T-cell (primary cell): ENCODE results near the gene SRRM2. TPM values are rescaled to one million over a fixed set of nuclear protein-coding genes. Genes with fewer than 3 reads are reported as not detected.

ENCODE experiments used
- ATAC-seq, 4 experiments: fragments of 200-7000 bp in 3 of 4; fragments of 150-1000 bp in 1 of 4; cut with Tn5 transposase; replicated peaks in 1 of 4; 1 replicate in 3 of 4; 2 replicates in 1 of 4; pipeline ENCODE4 v1.10.0; 2021; ENCODE audit warnings: moderate library complexity in 3 of 4, mild to moderate bottlenecking in 2 of 4, moderate number of reproducible peaks in 1 of 4
- CTCF ChIA-PET, 2 donors: fragments of 300-600 bp; sonication (Branson Sonifier 250); formaldehyde crosslinking; loops; one replicate each; lab custom pipeline; 2022; ENCODE audit warnings: antibody characterized with exemption in 2 of 2; lab: Charles Lee
- POLR2A ChIA-PET, 2 donors: fragments of 300-600 bp; sonication (Branson Sonifier 250); formaldehyde crosslinking; loops; one replicate each; lab custom pipeline; 2022; ENCODE audit warnings: antibody characterized with exemption in 2 of 2; lab: Charles Lee
- DNase-seq, 35 experiments: peaks; one replicate each; pipeline versions ENCODE4 v3.0.0 to v3.0.0-alpha.2; 2013 to 2023
- H3K27ac ChIP-seq: one replicate; pipeline ENCODE4 v1.5.1; 2013; ENCODE audit warnings: low read length
- H3K27me3 ChIP-seq, 2 experiments: replicated peaks in 1 of 2; 1 replicate in 1 of 2; 2 replicates in 1 of 2; pipeline versions ENCODE4 v1.6.1 to v1.7.0; 2013; ENCODE audit warnings: low read length in 1 of 2, mixed read lengths in 1 of 2; ENCODE audit not compliant: control insufficient read depth in 2 of 2, insufficient read depth in 2 of 2; ENCODE audit errors: extremely low read depth in 1 of 2
- H3K36me3 ChIP-seq, 2 donors: 1 replicate in 1 of 2; 2 replicates in 1 of 2; pipeline versions ENCODE4 v1.6.1 to v1.7.0; 2013; ENCODE audit warnings: low read length in 1 of 2; ENCODE audit not compliant: control insufficient read depth in 2 of 2, insufficient read depth in 1 of 2; ENCODE audit errors: extremely low read depth in 1 of 2
- H3K4me1 ChIP-seq, 2 experiments: 1 replicate in 1 of 2; 2 replicates in 1 of 2; pipeline versions ENCODE4 v1.6.1 to v1.7.0; 2013; ENCODE audit warnings: low read length in 2 of 2, mixed read lengths in 1 of 2; ENCODE audit not compliant: insufficient read depth in 2 of 2, control insufficient read depth in 1 of 2; ENCODE audit errors: extremely low read depth in 1 of 2
- H3K4me3 ChIP-seq, 2 donors: 1 replicate in 1 of 2; 2 replicates in 1 of 2; pipeline versions ENCODE4 v1.5.1 to v1.7.0; 2013; ENCODE audit warnings: mild to moderate bottlenecking in 2 of 2, low read length in 1 of 2, moderate library complexity in 1 of 2; ENCODE audit not compliant: control insufficient read depth in 1 of 2; ENCODE audit errors: extremely low read depth in 1 of 2
- H3K9me3 ChIP-seq: 2 replicates; pipeline ENCODE4 v1.7.0; 2013
- H3K27ac Mint-ChIP-seq, 2 donors: one replicate each; pipeline ENCODE4 v1.8.0; 2020 to 2021; ENCODE audit warnings: mild to moderate bottlenecking in 2 of 2, mixed read lengths in 2 of 2
- H3K27me3 Mint-ChIP-seq, 2 donors: one replicate each; pipeline ENCODE4 v1.8.0; 2021 to 2022; ENCODE audit warnings: mixed read lengths in 2 of 2
- H3K36me3 Mint-ChIP-seq: one replicate; pipeline ENCODE4 v1.8.0; 2021; ENCODE audit warnings: mixed read lengths
- H3K4me1 Mint-ChIP-seq, 3 donors: one replicate each; pipeline ENCODE4 v1.8.0; 2020 to 2022; ENCODE audit warnings: mixed read lengths in 3 of 3, mild to moderate bottlenecking in 1 of 3
- H3K4me3 Mint-ChIP-seq, 3 donors: one replicate each; pipeline ENCODE4 v1.8.0; 2020 to 2022; ENCODE audit warnings: mild to moderate bottlenecking in 3 of 3, mixed read lengths in 3 of 3, moderate library complexity in 3 of 3
- H3K9me3 Mint-ChIP-seq, 3 donors: one replicate each; pipeline ENCODE4 v1.8.0; 2020 to 2022; ENCODE audit warnings: mixed read lengths in 3 of 3
- WGBS: methylation state at CpG from one replicate; pipeline ENCODE4 v1.1.5; 2013; ENCODE audit warnings: missing lambda C conversion rate; ENCODE audit not compliant: insufficient coverage; 5-methylcytosine and 5-hydroxymethylcytosine counted together
- total RNA-seq, 35 experiments: library from RNA in 6 of 35; stranded (reverse) in 6 of 35; fragments of 120-200 nt in 1 of 35; gene quantifications; one replicate each; pipeline versions ENCODE4 v1.2.1 to v1.2.4 and lab custom pipeline; 2013 to 2026

The SRRM2 gene
- total RNA-seq (1,000 to 10,000 TPM in 2 of 5 donors, 100 to 1,000 TPM in 3; 784 to 1,343 (median 947) TPM), total RNA-seq (lab: John Stamatoyannopoulos, UW) (133 to 976 (median 366) reads per million in 29 experiments)
- total RNA-seq (2013) = 314 TPM

- peaks cover 22 to 51% of the 10 kb centered on the region in 2 experiments for H3K4me1 ChIP-seq
Observed at GRCh38 chr16:2752035-2752849, at the start of gene SRRM2. Gene SRRM2, plus strand, starts transcription at chr16:2752638. Its CDS starts 3,727 bp downstream, at chr16:2756365.

GRCh38 chr16:2702871-2703745 lies 49.3 kb upstream of the SRRM2 start:
- no peaks in the 10 kb centered on the region for H3K27me3 ChIP-seq
- Mint-ChIP-seq H3K27me3 (no peaks in the 10 kb centered on the region), H3K36me3 (peaks cover 8% of the 10 kb centered on the region), H3K4me3 (no peak overlapping the region), H3K9me3 (no peaks in the 10 kb centered on the region), H3K27ac (no peak overlapping the region), H3K4me1 (no peaks in the 10 kb centered on the region)
- H3K27ac ChIP-seq = no peak overlapping the region
- WGBS = 96% methylated on average over 26 of the region's 28 CpGs
- peaks cover 28 to 81% of the 10 kb centered on the region in 2 donors for H3K36me3 ChIP-seq
- ATAC-seq (no peak), DNase-seq (no peak)
- ChIA-PET CTCF (no interaction called here), POLR2A (no interaction called here)
- H3K9me3 ChIP-seq = no peaks in the 10 kb centered on the region
- no peaks in the 10 kb centered on the region for H3K4me1 ChIP-seq
- no peak overlapping the region for H3K4me3 ChIP-seq

More at GRCh38 chr16:2752035-2752849, at the start of gene SRRM2:
- H3K4me3 Mint-ChIP-seq = peak within 1 kb of the TSS; percentile 91 to 93 (median 91)
- H3K4me1 Mint-ChIP-seq = peaks cover 45 to 52% (median 47%) of the 10 kb centered on the region in 3 donors
- Histone ChIP-seq H3K36me3 (peaks cover 5 to 13% of the 10 kb centered on the region in 2 donors), H3K9me3 (no peaks in the 10 kb centered on the region), H3K27ac (peak within 1 kb of the TSS; percentile 98), H3K27me3 (no peaks in the 10 kb centered on the region), H3K4me3 (peak within 1 kb of the TSS; percentile 75 to 90)
- CTCF ChIA-PET = no interaction called here
- peak; percentile 89 to 97 (median 93) for DNase-seq
- no peaks in the 10 kb centered on the region for H3K27me3 Mint-ChIP-seq
- ATAC-seq = peak; percentile 89 to 91 (median 90)
- H3K27ac Mint-ChIP-seq = peak within 1 kb of the TSS; percentile 99 to 100
- POLR2A ChIA-PET = interaction anchor here in 1 of 2 donors (0.6 kb wide), 2 partner anchors 100 to 500 kb away, joined by 3 to 8 read pairs; no protein-coding TSS in a partner anchor
- peaks cover 0 to 3% (median 0%) of the 10 kb centered on the region in 3 donors for H3K9me3 Mint-ChIP-seq
- WGBS = 2% methylated on average over 94 of the region's 99 CpGs
- H3K36me3 Mint-ChIP-seq = peaks cover 13% of the 10 kb centered on the region

GRCh38 chr16:2704166-2704982 lies 48.1 kb upstream of the SRRM2 start:
- Histone ChIP-seq H3K4me3 (no peak overlapping the region), H3K36me3 (peaks cover 26 to 79% of the 10 kb centered on the region in 2 donors), H3K9me3 (no peaks in the 10 kb centered on the region), H3K27me3 (no peaks in the 10 kb centered on the region), H3K4me1 (no peaks in the 10 kb centered on the region), H3K27ac (no peak overlapping the region)
- H3K4me1 Mint-ChIP-seq = no peaks in the 10 kb centered on the region
- H3K27me3 Mint-ChIP-seq = no peaks in the 10 kb centered on the region
- H3K36me3 Mint-ChIP-seq = peaks cover 10% of the 10 kb centered on the region
- ChIA-PET CTCF (no interaction called here), POLR2A (no interaction called here)
- no peak overlapping the region for H3K27ac Mint-ChIP-seq
- DNase-seq (peak in 1 of 35 experiments; percentile 3), ATAC-seq (no peak)
- 98% methylated on average over 26 of the region's 33 CpGs for WGBS
- no peak overlapping the region for H3K4me3 Mint-ChIP-seq
- H3K9me3 Mint-ChIP-seq = no peaks in the 10 kb centered on the region

GRCh38 chr16:2704983-2705275 lies 47.5 kb upstream of the SRRM2 start:
- H3K36me3 ChIP-seq = peaks cover 29 to 74% of the 10 kb centered on the region in 2 donors
- Mint-ChIP-seq H3K4me1 (no peaks in the 10 kb centered on the region), H3K36me3 (peaks cover 8% of the 10 kb centered on the region), H3K4me3 (no peak overlapping the region), H3K9me3 (no peaks in the 10 kb centered on the region), H3K27ac (no peak overlapping the region), H3K27me3 (no peaks in the 10 kb centered on the region)
- DNase-seq = no peak
- H3K27ac ChIP-seq = no peak overlapping the region
- H3K4me1 ChIP-seq = peaks cover 0 to 1% of the 10 kb centered on the region in 2 experiments
- no peaks in the 10 kb centered on the region for H3K27me3 ChIP-seq
- no peak overlapping the region for H3K4me3 ChIP-seq
- ChIA-PET CTCF (no interaction called here), POLR2A (no interaction called here)
- no peak for ATAC-seq
- WGBS = 99% methylated on average over 11 of the region's 14 CpGs
- no peaks in the 10 kb centered on the region for H3K9me3 ChIP-seq

GRCh38 chr16:2705351-2705750 lies 47.1 kb upstream of the SRRM2 start:
- peaks cover 0 to 4% of the 10 kb centered on the region in 2 experiments for H3K4me1 ChIP-seq
- ChIA-PET CTCF (no interaction called here), POLR2A (no interaction called here)
- peaks cover 26 to 70% of the 10 kb centered on the region in 2 donors for H3K36me3 ChIP-seq
- H3K27me3 ChIP-seq = no peaks in the 10 kb centered on the region
- Mint-ChIP-seq H3K27ac (no peak overlapping the region), H3K4me1 (no peaks in the 10 kb centered on the region), H3K36me3 (peaks cover 8% of the 10 kb centered on the region), H3K27me3 (no peaks in the 10 kb centered on the region), H3K4me3 (no peak overlapping the region), H3K9me3 (no peaks in the 10 kb centered on the region)
- no peak for ATAC-seq
- 97% methylated on average over 9 of the region's 10 CpGs for WGBS
- DNase-seq = no peak
- no peak overlapping the region for H3K27ac ChIP-seq
- no peak overlapping the region for H3K4me3 ChIP-seq
- H3K9me3 ChIP-seq = no peaks in the 10 kb centered on the region

- Mint-ChIP-seq H3K9me3 (no peaks in the 10 kb centered on the region), H3K27me3 (no peaks in the 10 kb centered on the region), H3K27ac (no peak overlapping the region), H3K4me1 (peaks cover 0 to under 1% (median 0%) of the 10 kb centered on the region in 3 donors), H3K4me3 (no peak overlapping the region), H3K36me3 (peaks cover 8% of the 10 kb centered on the region)
- Histone ChIP-seq H3K27me3 (no peaks in the 10 kb centered on the region), H3K4me3 (no peak overlapping the region), H3K36me3 (peaks cover 20 to 63% of the 10 kb centered on the region in 2 donors), H3K9me3 (no peaks in the 10 kb centered on the region), H3K4me1 (peaks cover 0 to 4% of the 10 kb centered on the region in 2 experiments), H3K27ac (no peak overlapping the region)
- ATAC-seq (no peak), DNase-seq (no peak)
- ChIA-PET POLR2A (no interaction called here), CTCF (no interaction called here)
- 93% methylated on average over 12 of the region's 17 CpGs for WGBS
Observed at GRCh38 chr16:2706085-2706484, 46.4 kb upstream of the SRRM2 start.
